Measurements from ENCODE around the gene HAL. TPM values are rescaled to one million over a fixed set of nuclear protein-coding genes. Genes with fewer than 3 reads are reported as not detected.

HAL gene
- total RNA-seq, 1 donor from 2014 or later: 3.8 TPM

GRCh38 chr12:96020314-96021003 lies 24.3 kb upstream of the HAL start:
- no peak for TF ChIP-seq CTCF (conservative IDR thresholded peaks at IDR 0.05)
- no peaks in the 10 kb centered on the region for H3K27me3 Mint-ChIP-seq
- no peaks in the 10 kb centered on the region for H3K9me3 Mint-ChIP-seq
- no peak for DNase-seq (ENCODE audit: extremely low spot score, unreplicated experiment)
- H3K4me3 Mint-ChIP-seq: no peak overlapping the region
- no peak overlapping the region for H3K27ac Mint-ChIP-seq
- H3K36me3 Mint-ChIP-seq: peaks cover 25% of the 10 kb centered on the region
- H3K4me1 Mint-ChIP-seq (ENCODE audit: unreplicated experiment): no peaks in the 10 kb centered on the region

- Mint-ChIP-seq H3K4me1 (ENCODE audit: unreplicated experiment) (no peaks in the 10 kb centered on the region), H3K36me3 (peaks cover 22% of the 10 kb centered on the region), H3K4me3 (no peak overlapping the region), H3K27ac (no peak overlapping the region), H3K27me3 (no peaks in the 10 kb centered on the region), H3K9me3 (no peaks in the 10 kb centered on the region)
- peak; percentile 64 for TF ChIP-seq CTCF (conservative IDR thresholded peaks at IDR 0.05)
- DNase-seq (ENCODE audit: extremely low spot score, unreplicated experiment): no peak
These were observed 19.5 kb upstream of the HAL start for GRCh38 chr12:96015672-96016071.

GRCh38 chr12:96014943-96015599 lies 18.9 kb upstream of the HAL start:
- H3K36me3 Mint-ChIP-seq: peaks cover 27% of the 10 kb centered on the region

GRCh38 chr12:96007729-96008128 lies 11.6 kb upstream of the HAL start:
- no peak overlapping the region for H3K4me3 Mint-ChIP-seq
- no peak overlapping the region for H3K27ac Mint-ChIP-seq
- no peaks in the 10 kb centered on the region for H3K27me3 Mint-ChIP-seq
- peaks cover 22% of the 10 kb centered on the region for H3K36me3 Mint-ChIP-seq
- DNase-seq (ENCODE audit: extremely low spot score, unreplicated experiment): no peak
- H3K9me3 Mint-ChIP-seq: no peaks in the 10 kb centered on the region
- no peak for TF ChIP-seq CTCF (conservative IDR thresholded peaks at IDR 0.05)
- H3K4me1 Mint-ChIP-seq (ENCODE audit: unreplicated experiment): no peaks in the 10 kb centered on the region

More at GRCh38 chr12:96014943-96015599, 18.9 kb upstream of the HAL start:
- DNase-seq (ENCODE audit: extremely low spot score, unreplicated experiment): no peak
- Mint-ChIP-seq H3K4me1 (ENCODE audit: unreplicated experiment) (no peaks in the 10 kb centered on the region), H3K27me3 (no peaks in the 10 kb centered on the region), H3K4me3 (no peak overlapping the region), H3K27ac (no peak overlapping the region), H3K9me3 (no peaks in the 10 kb centered on the region)
- no peak for TF ChIP-seq CTCF (conservative IDR thresholded peaks at IDR 0.05)

- no peaks in the 10 kb centered on the region for H3K4me1 Mint-ChIP-seq (ENCODE audit: unreplicated experiment)
- TF ChIP-seq CTCF (conservative IDR thresholded peaks at IDR 0.05): no peak
- H3K27me3 Mint-ChIP-seq: no peaks in the 10 kb centered on the region
- H3K36me3 Mint-ChIP-seq: peaks cover 18% of the 10 kb centered on the region
- no peak overlapping the region for H3K4me3 Mint-ChIP-seq
- no peak for DNase-seq (ENCODE audit: extremely low spot score, unreplicated experiment)
- H3K27ac Mint-ChIP-seq: no peak overlapping the region
- H3K9me3 Mint-ChIP-seq: no peaks in the 10 kb centered on the region
These were observed 10.6 kb upstream of the HAL start for GRCh38 chr12:96006727-96007126.
